ENCODE measurements around the gene CISH. TPM values are rescaled to one million over a fixed set of nuclear protein-coding genes. Genes with fewer than 3 reads are reported as not detected.

Gene CISH
- total and polyA plus RNA-seq, 3 donors from 2014 or later = 1.3 to 5.8 (median 3.7) TPM

GRCh38 chr3:50592568-50592967 lies 19.0 kb downstream of the CISH start:
- no peak overlapping the region for H3K4me3 ChIP-seq
- H3K27me3 ChIP-seq = no peaks in the 10 kb centered on the region
- DNase-seq = no peak
- intact Hi-C loops (cut with DNase I; ENCODE audit: low total_unique reads) = no loop called here
- H3K36me3 ChIP-seq (ENCODE audit: low read depth, missing control alignments) = no peaks in the 10 kb centered on the region
- TF ChIP-seq CTCF (IDR thresholded peaks at IDR 0.05) (no peak), POLR2A (IDR thresholded peaks at IDR 0.05) (no peak)
- WGBS, 2 donors = 54 to 68% methylated on average over 4 to 5 of the region's 5 CpGs
- peaks cover 19% of the 10 kb centered on the region for H3K4me1 ChIP-seq
- H3K27ac ChIP-seq = no peak overlapping the region
- H3K9me3 ChIP-seq = no peaks in the 10 kb centered on the region

- no peak for TF ChIP-seq POLR2A (IDR thresholded peaks at IDR 0.05)
- TF ChIP-seq CTCF (IDR thresholded peaks at IDR 0.05) = no peak
- no peaks in the 10 kb centered on the region for H3K36me3 ChIP-seq (ENCODE audit: low read depth, missing control alignments)
- H3K4me3 ChIP-seq = no peak overlapping the region
- 69 to 73% methylated on average over 3 to 9 of the region's 9 CpGs for WGBS, 2 donors
- H3K4me1 ChIP-seq = peaks cover 19% of the 10 kb centered on the region
- no peak for DNase-seq
- intact Hi-C loops (cut with DNase I; ENCODE audit: low total_unique reads) = no loop called here
- no peak overlapping the region for H3K27ac ChIP-seq
- H3K9me3 ChIP-seq = no peaks in the 10 kb centered on the region
- no peaks in the 10 kb centered on the region for H3K27me3 ChIP-seq
These were observed 20.3 kb downstream of the CISH start for GRCh38 chr3:50591196-50591741.

GRCh38 chr3:50588759-50589433 lies 22.7 kb downstream of the CISH start:
- no peak overlapping the region for H3K4me3 ChIP-seq
- no peaks in the 10 kb centered on the region for H3K9me3 ChIP-seq
- intact Hi-C loops (cut with DNase I; ENCODE audit: low total_unique reads) = no loop called here
- TF ChIP-seq POLR2A (IDR thresholded peaks at IDR 0.05) (no peak), CTCF (IDR thresholded peaks at IDR 0.05) (no peak)
- no peaks in the 10 kb centered on the region for H3K36me3 ChIP-seq (ENCODE audit: low read depth, missing control alignments)
- H3K27me3 ChIP-seq = no peaks in the 10 kb centered on the region
- DNase-seq = no peak
- no peak overlapping the region for H3K27ac ChIP-seq
- peaks cover 25% of the 10 kb centered on the region for H3K4me1 ChIP-seq
- WGBS, 2 donors = 78 to 90% methylated on average over 4 of the region's 4 CpGs

GRCh38 chr3:50587806-50588758 lies 23.5 kb downstream of the CISH start:
- Histone ChIP-seq H3K27ac (no peak overlapping the region), H3K4me3 (no peak overlapping the region), H3K27me3 (no peaks in the 10 kb centered on the region), H3K4me1 (peaks cover 23% of the 10 kb centered on the region), H3K9me3 (no peaks in the 10 kb centered on the region), H3K36me3 (ENCODE audit: low read depth, missing control alignments) (no peaks in the 10 kb centered on the region)
- no peak for TF ChIP-seq CTCF (IDR thresholded peaks at IDR 0.05)
- no peak for TF ChIP-seq POLR2A (IDR thresholded peaks at IDR 0.05)
- DNase-seq = no peak
- WGBS, 2 donors = 64 to 68% methylated on average over 17 of the region's 17 CpGs
- intact Hi-C loops (cut with DNase I; ENCODE audit: low total_unique reads) = no loop called here

Data from testis (tissue), 3 donors.